SK-N-SH (cell line): ENCODE measurements around the gene TSHZ2. TPM values are rescaled to one million over a fixed set of nuclear protein-coding genes. Genes with fewer than 3 reads are reported as not detected.

Experiments used
- CTCF ChIA-PET: fragments of 300-600, 350-600 bp; formaldehyde crosslinking; extraction: SDS; loops from one replicate; lab custom pipeline; 2021; lab: Yijun Ruan, JAX
- POLR2A ChIA-PET: fragments of 350-600 bp; sonication (Branson Sonifier 250); formaldehyde crosslinking; extraction: SDS; loops from one replicate; lab custom pipeline; 2020; ENCODE audit warnings: antibody characterized with exemption, inconsistent platforms; lab: Yijun Ruan, JAX
- DNase-seq: peaks from one replicate; pipeline ENCODE4 v3.0.0; 2012
- H2AFZ ChIP-seq: fragments of 200-600 bp; sonication (generic); 2 replicates; pipeline ENCODE4 v1.8.1; 2016; ENCODE audit warnings: antibody characterized with exemption, mild to moderate bottlenecking, low read depth
- H3F3A ChIP-seq: fragments of 200-600 bp; sonication (generic); replicated peaks from 2 replicates; pipeline ENCODE3; 2016; ENCODE audit warnings: antibody characterized with exemption, mild to moderate bottlenecking; ENCODE audit not compliant: insufficient read depth
- H3K27ac ChIP-seq, 2 experiments: fragments of 200-500 bp in 1 of 2; fragments of 200-600 bp in 1 of 2; sonication (Bioruptor generic) in 1 of 2; sonication (generic), shearing (Covaris generic) in 1 of 2; 2 replicates each; pipeline versions ENCODE4 v1.5.1 to v1.6.1; 2014 to 2016; ENCODE audit warnings: low read depth in 2 of 2, inconsistent platforms in 1 of 2, low read length in 1 of 2, mild to moderate bottlenecking in 1 of 2, mixed read lengths in 1 of 2
- H3K27me3 ChIP-seq: fragments of 200-600 bp; sonication (generic), shearing (Covaris generic); 2 replicates; pipeline ENCODE4 v1.6.1; 2016; ENCODE audit warnings: mixed run types; ENCODE audit not compliant: insufficient read depth
- H3K36me3 ChIP-seq, 2 experiments: fragments of 200-500 bp in 1 of 2; fragments of 200-600 bp in 1 of 2; sonication (Bioruptor generic) in 1 of 2; sonication (generic) in 1 of 2; replicated peaks in 1 of 2; 2 replicates each; pipeline versions ENCODE3 to v1.5.1; 2014 to 2016; ENCODE audit warnings: low read length in 1 of 2, mild to moderate bottlenecking in 1 of 2; ENCODE audit not compliant: insufficient read depth in 2 of 2, control insufficient read depth in 1 of 2
- H3K4me1 ChIP-seq, 2 experiments: fragments of 200-500 bp in 1 of 2; fragments of 200-600 bp in 1 of 2; sonication (Bioruptor generic) in 1 of 2; sonication (generic), shearing (Covaris generic) in 1 of 2; 2 replicates each; pipeline versions ENCODE4 v1.5.1 to v1.6.1; 2014 to 2016; ENCODE audit warnings: low read depth in 1 of 2, low read length in 1 of 2, mixed run types in 1 of 2; ENCODE audit not compliant: insufficient read depth in 2 of 2, control insufficient read depth in 1 of 2
- H3K4me2 ChIP-seq: fragments of 200-600 bp; sonication (generic), shearing (Covaris generic); 2 replicates; pipeline ENCODE4 v1.6.1; 2017; ENCODE audit warnings: mixed run types
- H3K4me3 ChIP-seq, 2 experiments: fragments of 200-500 bp in 1 of 2; fragments of 200-600 bp in 1 of 2; sonication (Bioruptor generic) in 1 of 2; sonication (generic), shearing (Covaris generic) in 1 of 2; 2 replicates each; pipeline versions ENCODE4 v1.5.1 to v1.8.1; 2014 to 2016; ENCODE audit warnings: low read depth in 2 of 2, inconsistent platforms in 1 of 2, low read length in 1 of 2, mild to moderate bottlenecking in 1 of 2, mixed read lengths in 1 of 2, moderate library complexity in 1 of 2
- H3K79me2 ChIP-seq: fragments of 200-600 bp; sonication (generic); 2 replicates; pipeline ENCODE4 v1.8.1; 2017; ENCODE audit warnings: mild to moderate bottlenecking; ENCODE audit not compliant: insufficient read depth
- H3K9ac ChIP-seq: fragments of 200-600 bp; sonication (generic); 2 replicates; pipeline ENCODE4 v1.6.1; 2017; ENCODE audit warnings: mixed run types
- H3K9me2 ChIP-seq: fragments of 200-600 bp; sonication (generic); 2 replicates; pipeline ENCODE4 v1.6.1; 2017; ENCODE audit warnings: mixed run types
- H3K9me3 ChIP-seq: fragments of 200-600 bp; sonication (generic); 2 replicates; pipeline ENCODE4 v1.6.1; 2017; ENCODE audit warnings: mixed run types, mild to moderate bottlenecking, moderate library complexity
- H4K20me1 ChIP-seq: fragments of 200-600 bp; sonication (generic); 2 replicates; pipeline ENCODE4 v1.6.1; 2017; ENCODE audit warnings: mild to moderate bottlenecking, mixed run types; ENCODE audit not compliant: insufficient read depth
- CHD2 ChIP-seq: fragments of 150-350 bp; IDR thresholded peaks from 2 replicates; pipeline ENCODE4 v1.6.1; 2018; ENCODE audit warnings: low read length; ENCODE audit not compliant: partially characterized antibody
- EP300 ChIP-seq, 2 experiments: IDR thresholded peaks; 2 replicates each; pipeline versions ENCODE4 v1.4.0 to v1.6.1; 2012; ENCODE audit warnings: borderline replicate concordance in 1 of 2, low read depth in 1 of 2, low read length in 1 of 2
- FOSL2 ChIP-seq: IDR thresholded peaks from 2 replicates; pipeline ENCODE4 v1.4.0; 2012; ENCODE audit warnings: low read depth, mild to moderate bottlenecking, moderate library complexity, borderline replicate concordance
- MXI1 ChIP-seq: IDR thresholded peaks from 2 replicates; pipeline ENCODE4 v1.6.1; 2012; ENCODE audit warnings: mild to moderate bottlenecking, low read depth, low read length, improper control_type of control experiment
- RXRA ChIP-seq: IDR thresholded peaks from 2 replicates; pipeline ENCODE4 v1.4.0; 2012; ENCODE audit warnings: low read depth, mild to moderate bottlenecking, borderline replicate concordance
- SMC3 ChIP-seq: IDR thresholded peaks from 2 replicates; pipeline ENCODE4 v1.6.1; 2012; ENCODE audit warnings: low read depth, low read length, improper control_type of control experiment
- WGBS: methylation state at CpG from one replicate; pipeline ENCODE4 v1.1.6; 2017; ENCODE audit warnings: low lambda C conversion rate; 5-methylcytosine and 5-hydroxymethylcytosine counted together
- polyA plus RNA-seq, 3 experiments: library from polyadenylated mRNA; depleted of rRNA; stranded (reverse); fragments of >200 nt; gene quantifications; 2 replicates each; pipeline ENCODE4 v1.2.3, GENCODE V29; 2012
- TF ChIP-seq, protein P1 (sequence below): IDR thresholded peaks from 2 replicates; pipeline ENCODE4 v1.4.0; 2012; ENCODE audit warnings: low read depth, borderline replicate concordance
- TF ChIP-seq, protein P2 (sequence below): fragments of 150-350 bp; IDR thresholded peaks from 2 replicates; pipeline ENCODE4 v1.6.1; 2017; ENCODE audit warnings: antibody characterized with exemption, low read length, low read depth, borderline replicate concordance
- TF ChIP-seq, protein P3 (sequence below): fragments of 150-350 bp; IDR thresholded peaks from 2 replicates; pipeline ENCODE4 v1.6.1; 2016; ENCODE audit warnings: mild to moderate bottlenecking, low read depth, low read length

TSHZ2 gene
- polyA plus RNA-seq, 1 of the 3 experiments (the other 2 are of a cell fraction) = 0.13 TPM

DNA sequence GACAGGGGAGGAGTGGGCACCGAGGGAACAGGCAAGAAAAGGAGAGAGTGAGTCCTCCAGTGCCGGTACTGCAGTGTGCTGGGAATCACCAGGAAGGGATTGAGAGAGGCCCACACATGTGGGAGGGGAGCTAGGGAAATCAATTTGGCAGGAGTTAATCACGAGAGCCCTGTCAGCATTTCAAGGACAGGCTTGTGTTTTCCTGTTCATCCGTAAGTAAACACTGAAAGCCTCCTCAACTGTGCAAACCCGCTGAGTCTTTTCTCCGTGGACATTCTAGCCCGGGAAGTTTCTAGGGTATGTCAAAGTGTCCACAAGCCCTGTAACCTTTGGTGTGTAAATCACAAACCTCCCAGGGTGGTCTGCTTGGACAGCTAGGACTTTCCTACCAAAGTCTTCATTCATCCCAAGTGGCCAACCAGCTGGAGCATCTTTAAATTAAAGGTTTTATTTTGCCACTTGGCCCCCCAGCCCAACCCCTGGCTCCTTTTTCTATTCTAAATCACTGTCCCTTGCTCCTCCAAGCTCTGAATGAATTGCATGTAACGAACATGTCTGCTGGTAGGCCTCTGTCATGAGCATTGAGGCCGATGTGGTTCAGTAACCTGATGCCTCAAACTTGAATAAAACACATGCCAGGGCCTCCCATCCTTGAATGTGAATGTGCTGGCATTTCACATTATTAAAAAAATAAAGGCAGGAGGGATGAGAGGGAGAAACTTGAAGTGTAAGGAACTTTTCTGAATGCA, 472.4 kb downstream of the TSHZ2 start (continued):
- TF ChIP-seq SMC3 (no peak), CHD2 (no peak), RXRA (no peak)
- TF ChIP-seq, protein P1, sequence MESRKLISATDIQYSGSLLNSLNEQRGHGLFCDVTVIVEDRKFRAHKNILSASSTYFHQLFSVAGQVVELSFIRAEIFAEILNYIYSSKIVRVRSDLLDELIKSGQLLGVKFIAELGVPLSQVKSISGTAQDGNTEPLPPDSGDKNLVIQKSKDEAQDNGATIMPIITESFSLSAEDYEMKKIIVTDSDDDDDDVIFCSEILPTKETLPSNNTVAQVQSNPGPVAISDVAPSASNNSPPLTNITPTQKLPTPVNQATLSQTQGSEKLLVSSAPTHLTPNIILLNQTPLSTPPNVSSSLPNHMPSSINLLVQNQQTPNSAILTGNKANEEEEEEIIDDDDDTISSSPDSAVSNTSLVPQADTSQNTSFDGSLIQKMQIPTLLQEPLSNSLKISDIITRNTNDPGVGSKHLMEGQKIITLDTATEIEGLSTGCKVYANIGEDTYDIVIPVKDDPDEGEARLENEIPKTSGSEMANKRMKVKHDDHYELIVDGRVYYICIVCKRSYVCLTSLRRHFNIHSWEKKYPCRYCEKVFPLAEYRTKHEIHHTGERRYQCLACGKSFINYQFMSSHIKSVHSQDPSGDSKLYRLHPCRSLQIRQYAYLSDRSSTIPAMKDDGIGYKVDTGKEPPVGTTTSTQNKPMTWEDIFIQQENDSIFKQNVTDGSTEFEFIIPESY = no peak
- TF ChIP-seq, protein P2, sequence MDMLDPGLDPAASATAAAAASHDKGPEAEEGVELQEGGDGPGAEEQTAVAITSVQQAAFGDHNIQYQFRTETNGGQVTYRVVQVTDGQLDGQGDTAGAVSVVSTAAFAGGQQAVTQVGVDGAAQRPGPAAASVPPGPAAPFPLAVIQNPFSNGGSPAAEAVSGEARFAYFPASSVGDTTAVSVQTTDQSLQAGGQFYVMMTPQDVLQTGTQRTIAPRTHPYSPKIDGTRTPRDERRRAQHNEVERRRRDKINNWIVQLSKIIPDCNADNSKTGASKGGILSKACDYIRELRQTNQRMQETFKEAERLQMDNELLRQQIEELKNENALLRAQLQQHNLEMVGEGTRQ = no peak

DNA sequence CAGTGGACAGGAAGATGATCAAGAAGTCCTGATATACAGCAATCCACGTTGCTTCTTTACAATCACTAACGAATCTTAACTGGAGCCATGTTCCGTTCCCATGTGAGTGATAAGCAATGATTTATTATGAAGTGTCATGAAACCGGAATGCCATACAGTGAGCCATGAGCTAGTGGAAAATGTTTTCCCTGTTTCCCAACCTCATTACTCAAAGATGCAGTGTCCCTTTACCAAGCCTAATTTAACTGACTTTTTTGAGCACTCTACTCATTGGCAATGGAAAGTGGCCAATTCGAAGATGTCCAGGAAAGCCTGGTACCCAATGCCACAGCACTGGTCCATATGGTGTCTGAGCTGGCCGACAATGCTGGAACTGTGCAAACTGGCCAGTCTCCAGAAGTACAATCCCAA, 473.2 kb downstream of the TSHZ2 start:
- DNase-seq = no peak
- POLR2A ChIA-PET = no interaction called here
- WGBS = 41% methylated on average over 6 of the region's 6 CpGs

More for the DNA sequence above, 473.2 kb downstream of the TSHZ2 start:
- Histone ChIP-seq H3K4me2 (no peak overlapping the region), H3K79me2 (no peaks in the 10 kb centered on the region), H3K27me3 (no peaks in the 10 kb centered on the region), H3K4me1 (no peaks in the 10 kb centered on the region), H3K36me3 (no peaks in the 10 kb centered on the region), H3K9me3 (no peaks in the 10 kb centered on the region), H3K4me3 (no peak overlapping the region), H3K9ac (no peak overlapping the region), H3K27ac (no peak overlapping the region), H3F3A (no peaks in the 10 kb centered on the region), H4K20me1 (no peaks in the 10 kb centered on the region), H2AFZ (no peak overlapping the region), H3K9me2 (no peaks in the 10 kb centered on the region)
- TF ChIP-seq RXRA (no peak), FOSL2 (no peak), EP300 (IDR thresholded peaks at IDR 0.05; ENCODE audit: borderline replicate concordance in 1 of 2, low read depth in 1 of 2, low read length in 1 of 2) (no peak), MXI1 (no peak)
- TF ChIP-seq, protein P2 = no peak
- TF ChIP-seq, protein P1 = no peak
- TF ChIP-seq, protein P3, sequence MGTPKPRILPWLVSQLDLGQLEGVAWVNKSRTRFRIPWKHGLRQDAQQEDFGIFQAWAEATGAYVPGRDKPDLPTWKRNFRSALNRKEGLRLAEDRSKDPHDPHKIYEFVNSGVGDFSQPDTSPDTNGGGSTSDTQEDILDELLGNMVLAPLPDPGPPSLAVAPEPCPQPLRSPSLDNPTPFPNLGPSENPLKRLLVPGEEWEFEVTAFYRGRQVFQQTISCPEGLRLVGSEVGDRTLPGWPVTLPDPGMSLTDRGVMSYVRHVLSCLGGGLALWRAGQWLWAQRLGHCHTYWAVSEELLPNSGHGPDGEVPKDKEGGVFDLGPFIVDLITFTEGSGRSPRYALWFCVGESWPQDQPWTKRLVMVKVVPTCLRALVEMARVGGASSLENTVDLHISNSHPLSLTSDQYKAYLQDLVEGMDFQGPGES = no peak
- CTCF ChIA-PET = interaction anchor here (2.0 kb wide), 1 partner anchor 17 kb away, joined by 5 read pairs; no protein-coding TSS in a partner anchor
